ENCODE measurements around the gene LDB2. TPM values are rescaled to one million over a fixed set of nuclear protein-coding genes. Genes with fewer than 3 reads are reported as not detected.

Gene LDB2
- total and polyA plus RNA-seq, 2 donors from 2014 or later: 26.9 to 59.9 TPM

DNA sequence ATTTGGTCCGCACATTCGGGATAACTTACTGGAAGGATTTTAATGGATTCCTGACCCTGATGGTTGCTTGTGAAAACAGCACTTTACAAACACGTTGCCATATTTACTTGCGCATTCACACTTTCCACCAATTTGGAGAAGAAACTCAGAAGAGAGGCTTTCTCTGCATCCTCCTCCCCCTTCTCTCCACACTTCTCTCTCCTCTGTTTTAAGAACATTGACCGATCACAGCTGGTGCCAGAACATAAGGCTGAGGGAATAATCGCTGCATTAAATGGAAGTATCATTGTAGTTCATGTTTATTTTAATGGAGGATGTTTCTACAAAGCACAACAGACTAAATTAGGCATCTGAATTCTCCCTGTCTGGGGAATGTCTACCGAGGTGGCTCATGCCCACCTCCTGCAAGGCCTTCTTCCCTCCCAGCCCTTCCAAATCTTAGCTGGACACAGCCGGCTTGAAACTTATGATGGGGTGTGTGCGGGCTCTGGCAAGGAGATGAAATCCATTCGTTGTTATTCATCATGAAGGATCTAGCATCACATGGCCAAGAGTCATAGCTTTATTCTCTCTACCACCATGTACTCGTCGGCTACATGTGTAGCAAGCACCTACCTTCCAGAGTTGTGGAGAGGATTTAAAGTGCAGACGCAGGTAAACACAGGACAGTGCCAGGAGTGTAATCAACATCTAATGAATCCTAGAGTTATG lies 204.1 kb downstream of the LDB2 start:
- H3K4me3 ChIP-seq (ENCODE audit: low read length in 3 of 3): no peak overlapping the region
- no peak for FAIRE-seq
- H3K27ac ChIP-seq (ENCODE audit: low read depth in 2 of 2, low read length in 2 of 2): no peak overlapping the region
- H3K27me3 ChIP-seq (ENCODE audit: control insufficient read depth, insufficient read depth, low read length): no peaks in the 10 kb centered on the region
- DNase-seq: peak in 3 of 5 donors; percentile 18 to 90 (median 66)
- peaks cover 0 to 1% (median 0%) of the 10 kb centered on the region in 3 donors for H3K9me3 ChIP-seq (ENCODE audit: control insufficient read depth in 2 of 3, insufficient read depth in 1 of 3, low read length in 3 of 3)
- H3K36me3 ChIP-seq (ENCODE audit: control insufficient read depth in 2 of 3, insufficient read depth in 3 of 3, low read length in 3 of 3): no peaks in the 10 kb centered on the region
- peaks cover 0 to 6% (median 2%) of the 10 kb centered on the region in 3 donors for H3K4me1 ChIP-seq (ENCODE audit: control insufficient read depth in 2 of 3, insufficient read depth in 2 of 3, low read depth in 1 of 3, low read length in 3 of 3)
- no peak for TF ChIP-seq CTCF (IDR thresholded peaks at IDR 0.05; ENCODE audit: borderline replicate concordance, extremely low read depth, insufficient read depth)
- intact Hi-C loops (cut with DNase I): no loop called here
- H3K9ac ChIP-seq (ENCODE audit: low read length in 3 of 3): no peak overlapping the region

DNA sequence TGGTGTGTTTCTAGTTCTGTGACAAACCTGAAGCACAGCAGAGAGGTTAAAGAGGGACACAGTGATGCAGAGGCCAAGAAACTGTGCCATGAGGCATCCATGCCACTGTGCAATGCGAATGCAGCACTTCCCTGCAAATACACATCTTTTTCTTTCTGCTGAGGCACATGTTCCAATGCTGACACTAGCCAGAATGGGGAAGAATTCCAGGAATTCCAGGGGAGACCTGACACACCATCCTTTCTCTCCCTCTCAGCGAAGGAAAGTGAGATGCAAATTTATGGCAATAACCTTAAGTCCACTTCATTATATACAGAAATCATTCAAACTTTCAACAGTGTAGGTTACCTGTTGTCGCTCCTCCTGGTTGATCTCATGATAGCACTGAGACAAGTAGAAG lies 204.8 kb downstream of the LDB2 start:
- peaks cover 0 to 6% (median 2%) of the 10 kb centered on the region in 3 donors for H3K4me1 ChIP-seq (ENCODE audit: control insufficient read depth in 2 of 3, insufficient read depth in 2 of 3, low read depth in 1 of 3, low read length in 3 of 3)
- no peak overlapping the region for H3K4me3 ChIP-seq (ENCODE audit: low read length in 3 of 3)
- DNase-seq: peak in 2 of 5 donors; percentile 27 to 42
- H3K36me3 ChIP-seq (ENCODE audit: control insufficient read depth in 2 of 3, insufficient read depth in 3 of 3, low read length in 3 of 3): no peaks in the 10 kb centered on the region
- H3K27me3 ChIP-seq (ENCODE audit: control insufficient read depth, insufficient read depth, low read length): no peaks in the 10 kb centered on the region
- TF ChIP-seq CTCF (IDR thresholded peaks at IDR 0.05; ENCODE audit: borderline replicate concordance, extremely low read depth, insufficient read depth): no peak
- H3K27ac ChIP-seq (ENCODE audit: low read depth in 2 of 2, low read length in 2 of 2): no peak overlapping the region
- H3K9ac ChIP-seq (ENCODE audit: low read length in 3 of 3): no peak overlapping the region
- intact Hi-C loops (cut with DNase I): no loop called here
- H3K9me3 ChIP-seq (ENCODE audit: control insufficient read depth in 2 of 3, insufficient read depth in 1 of 3, low read length in 3 of 3): peaks cover 0 to 1% (median 0%) of the 10 kb centered on the region in 3 donors
- FAIRE-seq: no peak

DNA sequence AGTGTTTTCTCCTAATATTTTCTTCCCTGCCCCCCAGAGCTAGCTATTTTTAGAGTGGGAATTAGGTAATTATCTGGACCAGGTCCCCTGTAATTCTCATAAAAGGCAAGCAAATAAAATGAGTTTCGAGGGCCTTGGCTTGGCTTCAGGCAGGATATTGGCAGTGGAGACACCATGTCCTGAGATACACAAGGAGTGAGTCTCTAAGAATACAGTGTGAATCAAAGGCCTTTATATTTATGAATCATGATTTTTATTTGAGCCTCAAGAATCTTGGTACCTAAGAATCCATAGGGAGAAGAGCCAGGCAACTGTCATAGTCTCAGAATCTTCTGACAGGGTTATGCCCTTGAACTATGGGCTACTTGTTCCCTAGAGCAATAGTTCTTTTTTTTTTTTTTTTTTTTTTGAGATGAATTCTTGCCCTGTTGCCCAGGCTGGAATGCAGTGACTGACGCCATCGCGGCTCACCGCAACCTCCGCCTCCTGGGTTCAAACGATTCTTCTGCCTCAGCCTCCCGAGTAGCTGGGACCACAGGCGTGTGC lies 205.4 kb downstream of the LDB2 start:
- Histone ChIP-seq H3K27me3 (ENCODE audit: control insufficient read depth, insufficient read depth, low read length) (no peaks in the 10 kb centered on the region), H3K4me3 (ENCODE audit: low read length in 3 of 3) (no peak overlapping the region), H3K4me1 (ENCODE audit: control insufficient read depth in 2 of 3, insufficient read depth in 2 of 3, low read depth in 1 of 3, low read length in 3 of 3) (peaks cover 0 to 6% (median 2%) of the 10 kb centered on the region in 3 donors), H3K9ac (ENCODE audit: low read length in 3 of 3) (no peak overlapping the region), H3K36me3 (ENCODE audit: control insufficient read depth in 2 of 3, insufficient read depth in 3 of 3, low read length in 3 of 3) (no peaks in the 10 kb centered on the region), H3K9me3 (ENCODE audit: control insufficient read depth in 2 of 3, insufficient read depth in 1 of 3, low read length in 3 of 3) (peaks cover 0 to 1% (median 0%) of the 10 kb centered on the region in 3 donors), H3K27ac (ENCODE audit: low read depth in 2 of 2, low read length in 2 of 2) (no peak overlapping the region)
- intact Hi-C loops (cut with DNase I): no loop called here
- TF ChIP-seq CTCF (IDR thresholded peaks at IDR 0.05; ENCODE audit: borderline replicate concordance, extremely low read depth, insufficient read depth): no peak
- no peak for FAIRE-seq
- DNase-seq: no peak

Measured in kidney (tissue), 14 donors.